SK-N-MC (cell line): ENCODE measurements around the gene MOB3C.

Source experiments
- EZH2 ChIP-seq: fragments of 200-600 bp; sonication (generic); IDR thresholded peaks from one replicate; pipeline ENCODE4 v1.6.1; 2017; ENCODE audit warnings: antibody characterized with exemption
- FOXP2 ChIP-seq: optimal IDR thresholded peaks from 2 replicates; pipeline ENCODE3; 2011; ENCODE audit warnings: mild to moderate bottlenecking, moderate library complexity; ENCODE audit not compliant: insufficient read depth; ENCODE audit errors: extremely low read length, control extremely low read depth
- POLR2AphosphoS5 ChIP-seq: IDR thresholded peaks from 2 replicates; pipeline ENCODE4 v1.6.1; 2012; ENCODE audit warnings: mild to moderate bottlenecking, low read depth, low read length, borderline replicate concordance

DNA sequence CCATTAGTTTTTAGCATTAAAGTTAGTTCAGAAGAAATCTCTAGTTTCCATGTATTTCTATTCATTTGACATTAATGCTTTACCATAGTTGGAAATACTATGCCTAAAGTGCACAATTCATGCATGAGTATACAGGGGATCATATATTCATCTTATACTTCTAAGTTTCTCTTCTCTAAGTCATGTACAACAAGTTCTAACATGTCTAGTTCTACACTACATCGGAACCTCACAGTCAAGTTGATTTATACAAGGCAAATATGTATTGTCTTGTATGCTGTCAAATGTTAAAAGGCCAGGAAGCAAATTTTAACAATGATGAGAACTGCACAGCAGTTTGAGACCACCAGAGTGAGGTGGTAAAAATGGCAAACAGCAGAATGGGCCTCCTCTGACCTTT lies 22.9 kb upstream of the MOB3C start:
- TF ChIP-seq EZH2: no peak
- no peak for TF ChIP-seq POLR2AphosphoS5
- no peak for TF ChIP-seq FOXP2
